Upper lobe of left lung (tissue), 6 donors: ENCODE measurements around the gene FGF1. TPM values are rescaled to one million over a fixed set of nuclear protein-coding genes. Genes with fewer than 3 reads are reported as not detected.

Experiments
- ATAC-seq, 2 donors: fragments of 200-7000 bp; cut with Tn5 transposase; one replicate each; pipeline ENCODE4 v1.9.1; 2022; ENCODE audit warnings: mild to moderate bottlenecking in 2 of 2, moderate library complexity in 2 of 2; ENCODE audit not compliant: low FRiP score in 2 of 2
- DNase-seq, 2 donors: peaks; one replicate each; pipeline ENCODE4 v3.0.0-alpha.2; 2019 to 2020
- H3K27ac ChIP-seq, 4 donors: fragments of 200-600 bp; sonication (generic); one replicate each; pipeline ENCODE4 v1.5.1; 2016 to 2019
- H3K27me3 ChIP-seq, 4 donors: fragments of 200-600 bp; sonication (generic); one replicate each; pipeline ENCODE4 v1.5.1; 2017 to 2019
- H3K36me3 ChIP-seq, 4 donors: fragments of 200-600 bp; sonication (generic); one replicate each; pipeline ENCODE4 v1.5.1; 2016 to 2019
- H3K4me1 ChIP-seq, 4 donors: fragments of 200-600 bp; sonication (generic); one replicate each; pipeline ENCODE4 v1.5.1; 2018 to 2019
- H3K4me3 ChIP-seq, 4 donors: fragments of 200-600 bp; sonication (generic); one replicate each; pipeline ENCODE4 v1.5.1; 2017 to 2019; ENCODE audit warnings: mild to moderate bottlenecking in 2 of 4, moderate library complexity in 1 of 4
- H3K9me3 ChIP-seq, 4 donors: fragments of 200-600 bp; sonication (generic); one replicate each; pipeline ENCODE4 v1.5.1; 2018 to 2019
- EP300 ChIP-seq, 4 donors: sonication (generic); formaldehyde crosslinking; IDR thresholded peaks; one replicate each; pipeline ENCODE4 v1.5.1; 2017; ENCODE audit warnings: antibody characterized with exemption in 4 of 4, control low read depth in 2 of 4
- POLR2A ChIP-seq, 4 donors: fragments of 450-650 bp; IDR thresholded peaks; one replicate each; pipeline ENCODE4 v1.5.1; 2016 to 2017; ENCODE audit warnings: antibody characterized with exemption in 4 of 4, mild to moderate bottlenecking in 2 of 4
- POLR2AphosphoS5 ChIP-seq, 2 donors: sonication (generic); formaldehyde crosslinking; IDR thresholded peaks; one replicate each; pipeline ENCODE4 v1.5.1; 2017; ENCODE audit warnings: antibody characterized with exemption in 2 of 2
- WGBS, 2 donors: methylation state at CpG; one replicate each; pipeline ENCODE4 v1.1.5; 2017 to 2018; 5-methylcytosine and 5-hydroxymethylcytosine counted together
- total RNA-seq, 6 donors: library from RNA; depleted of rRNA in 4 of 6; stranded (reverse); fragments of >200 nt in 4 of 6; gene quantifications; one replicate each; pipeline versions ENCODE4 v1.1.0 to v1.2.1, GENCODE V29; 2016 to 2021
- TF ChIP-seq, protein P1 (sequence below), 6 experiments: fragments of 450-650 bp in 4 of 6; fragments of 200-600 bp in 2 of 6; sonication (generic) in 2 of 6; IDR thresholded peaks; one replicate each; pipeline ENCODE4 v1.5.1; 2016 to 2019; ENCODE audit warnings: antibody characterized with exemption in 6 of 6
- donor health status: DM: no; HTN: no; CAD: no; lungs with moderate emphysema.
- donor health status: DM: no; HTN: yes; CAD: no; lungs with severe emphysema.

The FGF1 gene
- total RNA-seq, 6 donors from 2014 or later = 0.63 to 1.3 (median 0.77) TPM; not detected in 2

DNA sequence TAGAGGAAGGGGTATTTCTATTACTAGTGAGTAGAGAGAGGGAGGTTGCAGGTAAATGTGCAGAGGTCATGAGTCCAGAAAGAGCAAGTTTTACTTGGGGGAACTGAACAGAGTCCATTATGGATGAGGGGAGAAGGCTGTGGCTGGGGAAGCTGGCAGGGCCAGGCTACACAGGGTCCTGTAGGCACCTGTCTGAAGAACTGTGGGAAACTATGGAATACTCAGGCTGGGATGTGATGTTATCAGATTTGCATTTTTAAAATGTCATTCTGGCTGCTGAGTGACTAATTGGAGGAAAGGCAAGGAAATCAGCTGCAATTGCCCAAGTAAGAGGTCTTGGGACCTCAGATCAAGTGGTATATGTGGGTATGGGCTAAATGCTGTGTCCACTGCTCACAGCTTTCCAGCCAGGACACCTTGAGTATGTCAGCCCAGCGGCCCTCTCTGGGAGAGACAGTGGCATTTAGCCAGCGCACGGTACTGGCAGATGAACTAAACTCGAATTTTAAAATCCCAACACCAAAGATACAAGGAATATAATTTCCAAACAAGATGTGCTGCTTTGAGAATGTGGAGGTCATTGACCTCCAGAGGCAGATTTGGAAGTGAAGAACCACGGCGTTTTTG is 49.1 kb downstream of the FGF1 start:
- no peaks in the 10 kb centered on the region for H3K27me3 ChIP-seq
- ATAC-seq (no peak), DNase-seq (no peak)
- H3K9me3 ChIP-seq = no peaks in the 10 kb centered on the region
- WGBS, 2 donors = 83 to 91% methylated on average over 6 of the region's 6 CpGs
- H3K4me3 ChIP-seq = no peak overlapping the region
- H3K4me1 ChIP-seq = no peaks in the 10 kb centered on the region
- TF ChIP-seq POLR2AphosphoS5 (IDR thresholded peaks at IDR 0.05) = no peak
- TF ChIP-seq, protein P1, sequence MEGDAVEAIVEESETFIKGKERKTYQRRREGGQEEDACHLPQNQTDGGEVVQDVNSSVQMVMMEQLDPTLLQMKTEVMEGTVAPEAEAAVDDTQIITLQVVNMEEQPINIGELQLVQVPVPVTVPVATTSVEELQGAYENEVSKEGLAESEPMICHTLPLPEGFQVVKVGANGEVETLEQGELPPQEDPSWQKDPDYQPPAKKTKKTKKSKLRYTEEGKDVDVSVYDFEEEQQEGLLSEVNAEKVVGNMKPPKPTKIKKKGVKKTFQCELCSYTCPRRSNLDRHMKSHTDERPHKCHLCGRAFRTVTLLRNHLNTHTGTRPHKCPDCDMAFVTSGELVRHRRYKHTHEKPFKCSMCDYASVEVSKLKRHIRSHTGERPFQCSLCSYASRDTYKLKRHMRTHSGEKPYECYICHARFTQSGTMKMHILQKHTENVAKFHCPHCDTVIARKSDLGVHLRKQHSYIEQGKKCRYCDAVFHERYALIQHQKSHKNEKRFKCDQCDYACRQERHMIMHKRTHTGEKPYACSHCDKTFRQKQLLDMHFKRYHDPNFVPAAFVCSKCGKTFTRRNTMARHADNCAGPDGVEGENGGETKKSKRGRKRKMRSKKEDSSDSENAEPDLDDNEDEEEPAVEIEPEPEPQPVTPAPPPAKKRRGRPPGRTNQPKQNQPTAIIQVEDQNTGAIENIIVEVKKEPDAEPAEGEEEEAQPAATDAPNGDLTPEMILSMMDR (IDR thresholded peaks at IDR 0.05) = no peak
- no peak for TF ChIP-seq EP300 (IDR thresholded peaks at IDR 0.05)
- no peak for TF ChIP-seq POLR2A (IDR thresholded peaks at IDR 0.05)
- no peaks in the 10 kb centered on the region for H3K36me3 ChIP-seq
- H3K27ac ChIP-seq = no peak overlapping the region

DNA sequence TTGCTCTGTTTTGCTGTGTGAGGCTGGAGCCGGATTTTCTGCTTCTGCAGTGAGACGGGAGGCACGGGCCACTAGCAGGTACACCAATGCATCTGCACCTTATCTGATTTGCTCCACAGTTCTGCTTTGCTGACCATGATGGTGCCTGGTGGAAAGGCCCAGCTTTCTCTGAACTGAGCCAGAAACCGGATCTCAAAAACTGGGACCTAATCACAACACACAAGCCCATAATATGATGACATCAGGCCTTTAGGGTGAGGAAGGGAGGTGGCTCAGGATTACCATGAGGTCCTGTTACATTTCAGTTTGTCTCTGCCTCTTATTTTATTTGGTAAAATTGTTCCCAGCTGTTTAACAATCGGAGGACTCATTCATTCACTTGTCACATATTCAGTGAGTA is 49.8 kb downstream of the FGF1 start:
- 74 to 86% methylated on average over 5 of the region's 5 CpGs for WGBS, 2 donors
- Histone ChIP-seq H3K36me3 (no peaks in the 10 kb centered on the region), H3K27me3 (no peaks in the 10 kb centered on the region), H3K9me3 (no peaks in the 10 kb centered on the region), H3K4me3 (no peak overlapping the region), H3K27ac (no peak overlapping the region), H3K4me1 (no peaks in the 10 kb centered on the region)
- no peak for DNase-seq
- ATAC-seq = no peak
- TF ChIP-seq EP300 (IDR thresholded peaks at IDR 0.05) (no peak), POLR2A (IDR thresholded peaks at IDR 0.05) (no peak), POLR2AphosphoS5 (IDR thresholded peaks at IDR 0.05) (no peak)
- TF ChIP-seq, protein P1 (IDR thresholded peaks at IDR 0.05) = no peak

DNA sequence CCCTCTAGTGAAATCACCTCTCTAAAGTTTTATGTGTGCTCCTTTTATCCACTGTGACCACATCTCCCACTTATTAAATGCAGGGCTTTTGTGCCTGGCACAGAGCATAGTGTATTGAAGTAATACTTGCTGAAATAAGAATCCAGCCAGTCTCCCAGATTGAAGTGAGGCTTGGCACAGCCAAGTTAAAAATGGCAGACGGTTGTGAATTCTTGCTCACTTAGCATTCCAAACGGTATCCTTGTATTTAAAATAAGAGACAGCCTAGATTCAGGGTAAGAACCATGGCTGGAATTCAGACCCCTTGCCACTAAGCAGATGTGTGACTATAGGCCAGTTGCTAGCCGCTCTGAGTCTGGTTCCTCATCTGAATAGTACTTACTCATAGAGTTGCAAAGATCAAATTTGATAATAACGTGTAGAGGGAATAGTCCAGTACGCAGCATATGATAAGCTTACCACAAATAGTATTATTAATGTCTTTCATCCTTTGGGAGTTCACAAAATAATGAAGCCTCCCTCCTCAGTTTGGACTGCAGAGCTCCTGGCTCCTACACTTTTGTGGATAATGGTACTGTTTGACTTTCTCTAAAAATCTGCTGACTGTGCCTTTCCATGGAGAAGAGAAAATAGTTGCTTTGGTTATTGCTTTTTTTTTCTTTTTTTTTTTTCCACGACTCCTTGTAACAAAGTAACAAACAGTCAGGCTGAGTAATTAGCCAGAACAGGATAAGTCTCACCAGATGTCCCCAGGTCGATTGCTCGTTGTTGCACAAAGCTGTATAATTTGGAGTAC is 51.5 kb downstream of the FGF1 start:
- Histone ChIP-seq H3K36me3 (no peaks in the 10 kb centered on the region), H3K9me3 (no peaks in the 10 kb centered on the region), H3K27ac (no peak overlapping the region), H3K27me3 (no peaks in the 10 kb centered on the region), H3K4me3 (no peak overlapping the region), H3K4me1 (no peaks in the 10 kb centered on the region)
- peak in 1 of 2 donors; percentile 47 for ATAC-seq
- 79 to 83% methylated on average over 8 of the region's 8 CpGs for WGBS, 2 donors
- DNase-seq = no peak
- TF ChIP-seq POLR2AphosphoS5 (IDR thresholded peaks at IDR 0.05) = no peak
- TF ChIP-seq EP300 (IDR thresholded peaks at IDR 0.05) = no peak
- TF ChIP-seq, protein P1 (IDR thresholded peaks at IDR 0.05) = no peak
- TF ChIP-seq POLR2A (IDR thresholded peaks at IDR 0.05) = no peak

DNA sequence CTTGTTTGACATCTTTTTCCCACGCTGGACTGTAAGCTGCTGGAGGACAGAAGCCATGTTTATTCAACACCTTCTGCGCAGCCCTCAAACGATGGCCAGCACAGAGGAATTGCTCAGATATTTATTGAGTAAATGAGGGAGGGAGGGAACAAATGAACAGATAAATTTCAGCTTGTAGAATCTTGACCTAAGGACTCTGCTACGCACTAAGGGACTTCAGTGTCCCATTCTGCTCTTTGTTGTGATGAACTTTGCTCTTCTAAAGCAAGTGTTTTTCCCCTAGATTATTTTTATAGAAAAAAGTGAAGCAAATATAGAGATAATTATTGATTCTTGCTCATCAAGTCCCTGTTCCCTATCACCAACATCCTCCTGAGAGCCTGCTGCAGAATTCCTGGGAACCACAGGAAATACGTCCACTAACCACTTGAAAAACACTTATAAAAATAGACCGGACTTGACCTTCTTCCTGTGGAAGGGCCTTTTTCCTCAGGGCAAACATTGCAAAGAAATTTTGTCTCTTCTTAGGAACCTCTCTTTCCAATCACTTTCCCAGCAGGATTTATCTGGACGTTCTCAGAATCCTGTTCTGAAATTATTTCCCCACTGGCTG is 54.9 kb downstream of the FGF1 start:
- Histone ChIP-seq H3K4me3 (no peak overlapping the region), H3K9me3 (no peaks in the 10 kb centered on the region), H3K27me3 (no peaks in the 10 kb centered on the region), H3K27ac (peak overlapping the region in 1 of 4 donors; percentile 9), H3K4me1 (peaks cover 0 to 6% (median 4%) of the 10 kb centered on the region in 4 donors), H3K36me3 (no peaks in the 10 kb centered on the region)
- 69 to 70% methylated on average over 7 of the region's 7 CpGs for WGBS, 2 donors
- no peak for TF ChIP-seq POLR2AphosphoS5 (IDR thresholded peaks at IDR 0.05)
- TF ChIP-seq EP300 (IDR thresholded peaks at IDR 0.05) = no peak
- TF ChIP-seq POLR2A (IDR thresholded peaks at IDR 0.05) = no peak
- TF ChIP-seq, protein P1 (IDR thresholded peaks at IDR 0.05) = no peak
- no peak for ATAC-seq
- no peak for DNase-seq
